ENCODE data around the gene HOXC11. TPM values are rescaled to one million over a fixed set of nuclear protein-coding genes. Genes with fewer than 3 reads are reported as not detected.

HOXC11 gene
- total RNA-seq, 1 donor from 2014 or later: not detected

GRCh38 chr12:54026640-54027441 lies 53.9 kb downstream of the HOXC11 start:
- H3K9me3 Mint-ChIP-seq (ENCODE audit: unreplicated experiment): no peaks in the 10 kb centered on the region
- H3K36me3 Mint-ChIP-seq (ENCODE audit: unreplicated experiment): no peaks in the 10 kb centered on the region
- peaks cover 16% of the 10 kb centered on the region for H3K4me1 Mint-ChIP-seq (ENCODE audit: unreplicated experiment)
- DNase-seq (ENCODE audit: extremely low spot score, unreplicated experiment): no peak
- no peak overlapping the region for H3K4me3 Mint-ChIP-seq (ENCODE audit: unreplicated experiment)
- H3K27ac Mint-ChIP-seq (ENCODE audit: unreplicated experiment): no peak overlapping the region
- TF ChIP-seq CTCF (IDR thresholded peaks at IDR 0.05): no peak
- peaks cover 87% of the 10 kb centered on the region for H3K27me3 Mint-ChIP-seq (ENCODE audit: unreplicated experiment)

Small RNA genes lying within 50 kb of the gene (microRNA-seq; reads per million reads assigned to microRNA genes)
- gene MIR196A2 (ENCODE audit: unreplicated experiment): not detected

Other genes starting within 250 kb of the HOXC11 start
- gene CALCOCO1, start 245.7 kb upstream of the HOXC11 start, total RNA-seq: 186 and 198 TPM in 2 replicates
- gene CISTR, start 221.1 kb upstream of the HOXC11 start, total RNA-seq: not detected in 2 replicates
- gene HOXC13, start 34.3 kb upstream of the HOXC11 start, total RNA-seq: not detected in 2 replicates
- gene HOXC12, start 18.2 kb upstream of the HOXC11 start, total RNA-seq: not detected in 2 replicates
- gene HOTAIR, start 1.8 kb downstream of the HOXC11 start, total RNA-seq: not detected in 2 replicates
- gene HOXC10, start 12.0 kb downstream of the HOXC11 start, total RNA-seq: not detected in 2 replicates
- not detected in 2 replicates for gene HOXC9, start 27.0 kb downstream of the HOXC11 start, total RNA-seq
- not detected in 2 replicates for gene HOXC8, start 35.9 kb downstream of the HOXC11 start, total RNA-seq
- gene HOXC6, start 55.3 kb downstream of the HOXC11 start, total RNA-seq: not detected in 2 replicates
- not detected in 2 replicates for gene HOXC5, start 59.9 kb downstream of the HOXC11 start, total RNA-seq
- not detected in 2 replicates for gene HOXC4, start 80.7 kb downstream of the HOXC11 start, total RNA-seq
- gene SMUG1, start 215.9 kb downstream of the HOXC11 start, total RNA-seq: 33.8 and 34.5 TPM in 2 replicates